Ishikawa (cell line): ENCODE data around the gene ABCC10.

Experiments used
- CEBPB ChIP-seq: IDR thresholded peaks from 2 replicates; pipeline ENCODE4 v1.6.1; 2012
- CREB1 ChIP-seq: IDR thresholded peaks from 2 replicates; pipeline ENCODE4 v1.6.1; 2012; ENCODE audit warnings: low read depth
- EGR1 ChIP-seq: IDR thresholded peaks from 2 replicates; pipeline ENCODE4 v1.6.1; 2012
- EP300 ChIP-seq: IDR thresholded peaks from 2 replicates; pipeline ENCODE4 v1.6.1; 2012; ENCODE audit warnings: borderline replicate concordance
- FOXM1 ChIP-seq: IDR thresholded peaks from 2 replicates; pipeline ENCODE4 v1.6.1; 2012; ENCODE audit warnings: low read depth, borderline replicate concordance
- MAX ChIP-seq: IDR thresholded peaks from 2 replicates; pipeline ENCODE4 v1.6.1; 2012
- NFIC ChIP-seq: IDR thresholded peaks from 2 replicates; pipeline ENCODE4 v1.6.1; 2012
- RAD21 ChIP-seq: IDR thresholded peaks from 2 replicates; pipeline ENCODE4 v1.6.1; 2012; ENCODE audit warnings: low read depth
- TAF1 ChIP-seq: IDR thresholded peaks from 2 replicates; pipeline ENCODE4 v1.6.1; 2012; ENCODE audit warnings: low read depth, mild to moderate bottlenecking
- TCF12 ChIP-seq: IDR thresholded peaks from 2 replicates; pipeline ENCODE4 v1.6.1; 2012; ENCODE audit warnings: low read depth
- TEAD4 ChIP-seq: IDR thresholded peaks from 2 replicates; pipeline ENCODE4 v1.6.1; 2012
- USF1 ChIP-seq: IDR thresholded peaks from 2 replicates; pipeline ENCODE4 v1.6.1; 2012
- YY1 ChIP-seq: IDR thresholded peaks from 2 replicates; pipeline ENCODE4 v1.6.1; 2012; ENCODE audit warnings: low read depth
- ZBTB7A ChIP-seq: IDR thresholded peaks from 2 replicates; pipeline ENCODE4 v1.6.1; 2012; ENCODE audit warnings: low read depth
- TF ChIP-seq, protein P1 (sequence below): IDR thresholded peaks from 2 replicates; pipeline ENCODE4 v1.6.1; 2012; ENCODE audit warnings: low read depth, mild to moderate bottlenecking

The ABCC10 gene

GRCh38 chr6:43394982-43395381 is 32.4 kb upstream of the ABCC10 start:
- TF ChIP-seq TAF1 (no peak), CEBPB (no peak), TCF12 (no peak), CREB1 (no peak), MAX (no peak), RAD21 (no peak), TEAD4 (no peak), NFIC (no peak), USF1 (no peak), ZBTB7A (no peak), YY1 (no peak)
- TF ChIP-seq, protein P1, sequence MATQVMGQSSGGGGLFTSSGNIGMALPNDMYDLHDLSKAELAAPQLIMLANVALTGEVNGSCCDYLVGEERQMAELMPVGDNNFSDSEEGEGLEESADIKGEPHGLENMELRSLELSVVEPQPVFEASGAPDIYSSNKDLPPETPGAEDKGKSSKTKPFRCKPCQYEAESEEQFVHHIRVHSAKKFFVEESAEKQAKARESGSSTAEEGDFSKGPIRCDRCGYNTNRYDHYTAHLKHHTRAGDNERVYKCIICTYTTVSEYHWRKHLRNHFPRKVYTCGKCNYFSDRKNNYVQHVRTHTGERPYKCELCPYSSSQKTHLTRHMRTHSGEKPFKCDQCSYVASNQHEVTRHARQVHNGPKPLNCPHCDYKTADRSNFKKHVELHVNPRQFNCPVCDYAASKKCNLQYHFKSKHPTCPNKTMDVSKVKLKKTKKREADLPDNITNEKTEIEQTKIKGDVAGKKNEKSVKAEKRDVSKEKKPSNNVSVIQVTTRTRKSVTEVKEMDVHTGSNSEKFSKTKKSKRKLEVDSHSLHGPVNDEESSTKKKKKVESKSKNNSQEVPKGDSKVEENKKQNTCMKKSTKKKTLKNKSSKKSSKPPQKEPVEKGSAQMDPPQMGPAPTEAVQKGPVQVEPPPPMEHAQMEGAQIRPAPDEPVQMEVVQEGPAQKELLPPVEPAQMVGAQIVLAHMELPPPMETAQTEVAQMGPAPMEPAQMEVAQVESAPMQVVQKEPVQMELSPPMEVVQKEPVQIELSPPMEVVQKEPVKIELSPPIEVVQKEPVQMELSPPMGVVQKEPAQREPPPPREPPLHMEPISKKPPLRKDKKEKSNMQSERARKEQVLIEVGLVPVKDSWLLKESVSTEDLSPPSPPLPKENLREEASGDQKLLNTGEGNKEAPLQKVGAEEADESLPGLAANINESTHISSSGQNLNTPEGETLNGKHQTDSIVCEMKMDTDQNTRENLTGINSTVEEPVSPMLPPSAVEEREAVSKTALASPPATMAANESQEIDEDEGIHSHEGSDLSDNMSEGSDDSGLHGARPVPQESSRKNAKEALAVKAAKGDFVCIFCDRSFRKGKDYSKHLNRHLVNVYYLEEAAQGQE = no peak

GRCh38 chr6:43395776-43396175 is 31.6 kb upstream of the ABCC10 start:
- TF ChIP-seq NFIC (peak; percentile 60), TAF1 (no peak)

- no peak for TF ChIP-seq EGR1
- peak; percentile 81 for TF ChIP-seq MAX
- no peak for TF ChIP-seq CREB1
- 0 out of 2 replicates have a peak, but pooled peaks have one; percentile 36 for TF ChIP-seq NFIC
- peak; percentile 48; the same call in 1 of the 2 replicates for TF ChIP-seq CEBPB
- TF ChIP-seq TEAD4 = peak; percentile 57
- TF ChIP-seq, protein P1 = no peak
- TF ChIP-seq USF1 = no peak
- no peak for TF ChIP-seq TAF1
- peak; percentile 16; the same call in 1 of the 2 replicates for TF ChIP-seq RAD21
- no peak for TF ChIP-seq YY1
- no peak for TF ChIP-seq FOXM1
- peak; percentile 49; the same call in 1 of the 2 replicates for TF ChIP-seq EP300
- TF ChIP-seq TCF12 = peak; percentile 65; the same call in 1 of the 2 replicates
- TF ChIP-seq ZBTB7A = no peak
Observed at GRCh38 chr6:43396408-43397149, 30.8 kb upstream of the ABCC10 start.

- TF ChIP-seq TCF12 (no peak), MAX (no peak), USF1 (no peak), FOXM1 (no peak), YY1 (no peak), CREB1 (no peak), TEAD4 (no peak), EP300 (no peak), ZBTB7A (no peak), CEBPB (no peak), EGR1 (no peak), TAF1 (no peak), RAD21 (no peak), NFIC (no peak)
- TF ChIP-seq, protein P1 = no peak
Observed at GRCh38 chr6:43399932-43400487, 27.3 kb upstream of the ABCC10 start.
